OCI-M2 (cell line): ENCODE measurements around the gene GPR75.

Experiments used
- DNase-seq: peaks from one replicate; lab custom pipeline; 2025; ENCODE audit not compliant: unreplicated experiment; lab: John Stamatoyannopoulos, UW

GPR75 gene

DNA sequence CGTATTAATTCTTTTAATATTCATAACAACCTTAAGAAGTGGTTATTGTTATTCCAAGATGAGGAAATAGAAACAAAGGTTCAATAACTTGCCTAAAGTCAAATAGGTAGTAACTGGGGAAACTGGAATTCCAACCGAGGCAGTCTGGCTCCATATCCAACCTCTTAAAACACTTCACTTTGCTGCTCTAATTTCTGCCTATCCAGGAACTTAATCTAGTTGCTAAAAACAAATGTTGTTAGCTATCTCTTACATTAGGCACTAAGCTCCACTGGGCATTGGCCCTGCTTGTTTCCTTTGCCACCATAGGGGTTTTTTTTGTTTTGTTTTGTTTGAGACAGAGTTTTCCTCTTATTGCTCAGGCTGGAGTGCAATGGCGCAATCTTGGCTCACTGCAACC lies 48.2 kb downstream of the GPR75 start:
- no peak for DNase-seq
